ENCODE measurements around the gene HELZ2.

The HELZ2 gene

DNA sequence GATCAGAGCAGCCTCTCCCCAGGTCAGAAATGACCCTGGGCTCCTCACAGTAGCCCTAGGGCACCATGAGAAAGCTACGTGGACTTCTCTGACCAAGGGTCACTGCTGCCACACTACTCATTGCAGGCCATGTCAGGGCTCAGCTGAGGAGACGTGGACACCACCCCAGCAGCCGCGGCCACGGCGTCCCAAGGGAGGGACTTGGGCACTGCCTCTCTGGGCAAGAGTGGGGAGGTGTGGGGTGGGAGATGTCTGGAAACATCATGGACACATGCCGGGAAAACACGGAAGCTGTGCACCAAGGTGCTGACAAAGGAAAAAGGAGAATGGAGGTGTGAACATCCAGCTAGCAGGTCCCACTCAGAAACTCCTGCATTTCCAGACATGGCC lies 43.8 kb upstream of the HELZ2 start:
- TF ChIP-seq, protein P1, sequence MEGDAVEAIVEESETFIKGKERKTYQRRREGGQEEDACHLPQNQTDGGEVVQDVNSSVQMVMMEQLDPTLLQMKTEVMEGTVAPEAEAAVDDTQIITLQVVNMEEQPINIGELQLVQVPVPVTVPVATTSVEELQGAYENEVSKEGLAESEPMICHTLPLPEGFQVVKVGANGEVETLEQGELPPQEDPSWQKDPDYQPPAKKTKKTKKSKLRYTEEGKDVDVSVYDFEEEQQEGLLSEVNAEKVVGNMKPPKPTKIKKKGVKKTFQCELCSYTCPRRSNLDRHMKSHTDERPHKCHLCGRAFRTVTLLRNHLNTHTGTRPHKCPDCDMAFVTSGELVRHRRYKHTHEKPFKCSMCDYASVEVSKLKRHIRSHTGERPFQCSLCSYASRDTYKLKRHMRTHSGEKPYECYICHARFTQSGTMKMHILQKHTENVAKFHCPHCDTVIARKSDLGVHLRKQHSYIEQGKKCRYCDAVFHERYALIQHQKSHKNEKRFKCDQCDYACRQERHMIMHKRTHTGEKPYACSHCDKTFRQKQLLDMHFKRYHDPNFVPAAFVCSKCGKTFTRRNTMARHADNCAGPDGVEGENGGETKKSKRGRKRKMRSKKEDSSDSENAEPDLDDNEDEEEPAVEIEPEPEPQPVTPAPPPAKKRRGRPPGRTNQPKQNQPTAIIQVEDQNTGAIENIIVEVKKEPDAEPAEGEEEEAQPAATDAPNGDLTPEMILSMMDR (IDR thresholded peaks at IDR 0.05): no peak

DNA sequence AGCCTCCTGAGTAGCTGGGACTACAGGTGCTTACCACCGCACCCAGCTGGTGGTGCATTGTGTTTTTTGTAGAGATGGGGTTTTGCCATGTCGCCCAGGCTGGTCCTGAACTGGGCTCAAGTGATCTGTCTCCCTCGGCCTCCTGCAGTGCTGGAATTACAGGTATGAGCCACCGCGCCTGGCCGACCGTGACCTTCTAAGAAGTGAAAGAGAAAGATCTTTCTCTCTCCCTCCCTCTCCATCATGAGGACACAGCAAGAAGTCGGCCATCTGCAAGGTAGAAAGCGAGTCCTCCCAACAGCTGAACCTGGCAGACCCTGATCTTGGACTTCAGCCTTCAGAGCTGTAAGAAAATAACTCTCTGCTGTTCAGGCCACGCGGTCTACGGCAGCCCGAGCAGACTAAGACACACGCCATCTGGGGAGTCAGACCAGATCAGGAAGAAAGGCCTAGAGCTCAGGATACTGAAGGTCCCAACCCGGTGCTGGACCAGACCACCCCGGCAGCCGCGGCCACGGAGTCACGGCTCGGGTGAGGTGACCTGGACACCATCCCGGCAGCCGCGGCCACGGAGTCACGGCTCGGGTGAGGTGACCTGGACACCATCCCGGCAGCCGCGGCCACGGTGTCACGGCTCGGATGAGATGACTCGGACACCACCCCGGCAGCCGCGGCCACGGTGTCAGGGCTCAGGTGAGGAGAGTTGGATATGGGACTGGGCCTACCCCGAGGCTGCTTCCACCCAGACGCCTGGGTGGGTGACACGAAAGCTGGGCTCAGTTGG lies 43.2 kb upstream of the HELZ2 start:
- TF ChIP-seq, protein P1 (IDR thresholded peaks at IDR 0.05): no peak

DNA sequence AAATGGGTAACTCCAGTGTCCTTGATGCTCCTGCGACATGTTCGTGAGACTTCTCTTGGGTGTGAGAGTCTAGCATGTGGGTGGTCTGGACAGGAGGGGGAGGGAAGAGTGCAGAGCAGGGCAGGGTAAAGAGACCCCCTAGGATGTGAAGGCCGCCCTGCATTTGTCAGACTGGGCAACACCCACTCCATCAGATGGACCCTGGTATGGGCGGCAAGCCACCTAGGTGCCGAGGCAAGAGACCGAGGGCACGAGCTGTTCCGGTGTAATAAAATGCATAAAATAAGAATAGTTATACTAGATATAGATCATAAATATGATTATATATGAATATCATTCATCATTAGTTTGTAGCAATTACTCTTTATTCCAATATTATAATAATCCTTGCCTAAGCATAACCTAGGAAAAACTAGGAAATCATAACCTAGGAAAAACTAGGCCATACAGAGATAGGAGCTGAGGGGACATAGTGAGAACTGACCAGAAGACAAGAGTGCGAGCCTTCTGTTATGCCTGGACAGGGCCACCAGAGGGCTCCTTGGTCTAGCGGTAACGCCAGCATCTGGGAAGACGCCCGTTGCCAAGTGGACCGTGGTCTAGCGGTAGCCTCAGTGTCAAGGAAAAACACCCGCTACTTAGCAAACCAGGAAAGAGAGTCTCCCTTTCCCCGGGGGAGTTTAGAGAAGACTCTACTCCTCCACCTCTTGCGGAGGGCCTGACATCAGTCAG lies 40.0 kb upstream of the HELZ2 start:
- TF ChIP-seq, protein P1 (IDR thresholded peaks at IDR 0.05): 0 out of 2 replicates have a peak, but pooled peaks have one; percentile 25

DNA sequence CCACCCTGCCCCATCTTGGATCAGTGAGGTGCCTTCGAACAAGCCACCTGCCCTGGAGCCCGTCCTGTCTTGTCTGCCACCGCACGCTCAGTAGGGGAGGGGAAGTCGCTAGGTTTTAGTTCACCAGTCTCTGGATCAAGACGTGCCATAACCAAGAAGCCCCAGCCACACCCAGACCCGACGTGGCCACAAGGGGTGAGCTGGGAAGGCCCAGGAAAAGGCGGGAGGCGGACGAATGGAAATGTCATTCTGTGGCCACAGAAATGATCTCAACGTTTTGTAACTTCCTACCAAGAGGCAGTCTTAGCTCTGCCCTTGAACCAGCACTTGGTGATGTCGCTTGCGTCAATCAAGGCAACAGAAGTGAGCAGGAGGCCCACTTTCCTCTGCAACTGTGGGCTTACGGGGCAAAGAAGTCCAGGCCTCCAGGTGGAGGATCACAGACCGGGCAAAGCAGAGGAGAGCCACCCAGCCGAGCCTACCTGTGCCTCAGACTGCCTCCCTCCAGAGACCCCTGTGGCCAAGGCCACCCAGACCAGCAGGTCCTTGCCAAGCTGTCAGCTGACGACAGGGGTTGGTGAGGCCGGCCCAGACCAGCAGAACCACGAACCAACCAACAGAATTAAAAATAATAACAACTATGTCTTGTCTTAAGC lies 38.4 kb upstream of the HELZ2 start:
- TF ChIP-seq, protein P1 (IDR thresholded peaks at IDR 0.05): no peak

DNA sequence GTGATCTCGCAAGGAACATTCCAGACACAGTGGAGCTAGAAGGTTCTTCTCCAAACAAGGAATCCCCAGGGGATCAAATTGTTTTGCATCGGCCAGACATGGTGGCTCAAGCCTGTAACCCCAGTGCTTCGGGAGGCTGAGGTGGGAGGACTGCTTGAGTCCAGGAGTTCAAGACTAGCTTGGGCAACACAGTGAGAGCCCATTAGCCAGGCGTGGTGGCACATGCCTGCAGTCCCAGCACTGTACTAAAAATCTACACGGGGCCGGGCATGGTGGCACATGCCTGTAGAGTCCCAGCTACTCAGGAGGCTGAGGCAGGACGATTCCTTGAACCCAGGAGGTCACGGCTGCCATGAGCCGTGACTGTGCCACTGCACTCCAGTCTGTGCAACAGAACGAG lies 37.6 kb upstream of the HELZ2 start:
- TF ChIP-seq, protein P1 (IDR thresholded peaks at IDR 0.05): no peak

DNA sequence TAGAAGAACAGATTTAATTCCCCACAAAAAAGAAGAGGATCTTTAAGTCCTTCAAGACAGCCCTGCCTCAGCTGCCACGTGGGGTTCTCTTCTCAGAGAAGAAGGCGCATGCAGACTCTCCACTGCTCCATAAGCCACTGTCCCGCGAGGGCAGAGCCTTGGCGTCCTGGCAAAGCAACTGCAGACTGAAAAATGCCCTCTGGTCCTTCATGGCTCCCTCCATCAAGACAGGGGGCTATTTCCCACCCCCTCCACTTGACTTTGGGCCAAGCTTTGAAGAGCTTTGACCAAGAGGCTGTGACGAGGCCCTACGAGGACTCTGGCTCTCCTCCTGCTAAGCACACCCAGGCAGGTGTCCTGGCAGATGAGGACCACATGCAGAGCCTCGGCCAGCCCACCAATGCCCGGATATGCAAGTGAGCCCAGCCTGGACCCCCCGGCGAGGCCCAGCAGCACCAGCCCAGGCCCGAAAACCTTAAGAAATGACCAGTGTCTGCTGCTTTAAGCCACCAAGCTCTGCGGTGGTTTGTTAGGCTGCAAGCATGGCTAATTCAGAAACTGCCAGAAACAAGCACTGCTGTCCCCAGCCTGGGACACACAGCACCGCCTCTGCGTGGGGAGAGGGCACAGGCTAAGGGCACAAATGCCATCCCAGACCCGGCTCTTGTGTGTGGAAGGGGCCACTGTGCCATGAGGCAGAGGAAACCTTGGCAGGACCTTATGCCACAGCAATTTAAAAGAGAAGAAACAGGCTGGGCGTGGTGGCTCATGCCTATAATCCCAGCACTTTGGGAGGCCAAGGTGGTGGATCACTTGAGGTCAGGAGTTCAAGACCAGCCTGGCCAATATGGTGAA lies 36.8 kb upstream of the HELZ2 start:
- TF ChIP-seq, protein P1 (IDR thresholded peaks at IDR 0.05): no peak

DNA sequence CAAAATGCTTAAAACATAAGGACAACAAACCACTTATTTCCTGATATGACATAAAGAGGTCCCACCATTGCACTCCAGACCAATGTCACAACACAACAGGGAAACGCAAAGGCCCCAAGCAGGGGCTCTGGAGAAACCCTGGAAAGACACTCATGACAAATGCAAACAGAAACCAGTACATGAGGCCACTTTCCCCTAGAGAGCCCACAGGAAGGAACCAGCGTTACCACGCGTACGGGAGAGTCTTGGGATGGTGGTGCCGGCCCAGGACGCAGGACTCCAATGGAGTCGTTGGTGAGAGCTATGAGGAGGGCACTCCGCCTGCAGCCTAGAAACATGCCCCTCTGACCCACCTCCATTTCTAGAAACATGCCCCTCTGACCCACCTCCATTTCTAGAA lies 32.6 kb upstream of the HELZ2 start:
- TF ChIP-seq, protein P1 (IDR thresholded peaks at IDR 0.05): no peak

Measured in LNCAP (cell line).